Hepatic stellate cell (primary cell): Measurements from ENCODE around the gene RNASEH2B.
A peak's percentile ranks its signal among the peaks of the same experiment; 100 is the strongest.

Source experiments
- DNase-seq: peaks from one replicate; pipeline ENCODE4 v3.0.0; 2011; ENCODE audit warnings: low spot score

RNASEH2B gene

GRCh38 chr13:50940509-50940908 lies 30.9 kb downstream of the RNASEH2B start:
- DNase-seq, result no peak

- no peak for DNase-seq
These were observed 31.6 kb downstream of the RNASEH2B start for GRCh38 chr13:50941146-50941545.

GRCh38 chr13:50942630-50943311 lies 33.2 kb downstream of the RNASEH2B start:
- DNase-seq, result no peak

- no peak for DNase-seq
These were observed 36.1 kb downstream of the RNASEH2B start for GRCh38 chr13:50945669-50946068.

- DNase-seq, result no peak
These were observed 39.0 kb downstream of the RNASEH2B start for GRCh38 chr13:50948601-50949000.

- DNase-seq, result no peak
These were observed 41.3 kb downstream of the RNASEH2B start for GRCh38 chr13:50950849-50951248.

GRCh38 chr13:50951366-50951765 lies 41.8 kb downstream of the RNASEH2B start:
- DNase-seq, result no peak

- no peak for DNase-seq
These were observed 45.6 kb downstream of the RNASEH2B start for GRCh38 chr13:50955241-50955640.

GRCh38 chr13:50955798-50956197 lies 46.2 kb downstream of the RNASEH2B start:
- no peak for DNase-seq

GRCh38 chr13:50957620-50958019 lies 48.0 kb downstream of the RNASEH2B start:
- no peak for DNase-seq

GRCh38 chr13:50969691-50970090 lies 60.1 kb downstream of the RNASEH2B start:
- DNase-seq, result no peak

- no peak for DNase-seq
These were observed 61.4 kb downstream of the RNASEH2B start for GRCh38 chr13:50970956-50971355.

GRCh38 chr13:50974268-50974667 lies 64.7 kb downstream of the RNASEH2B start:
- no peak for DNase-seq

GRCh38 chr13:50979187-50979586 lies 69.6 kb downstream of the RNASEH2B start:
- DNase-seq, result no peak

GRCh38 chr13:50981686-50982085 lies 72.1 kb downstream of the RNASEH2B start:
- no peak for DNase-seq

- DNase-seq, result no peak
These were observed 79.9 kb downstream of the RNASEH2B start for GRCh38 chr13:50989476-50989875.

- DNase-seq, result no peak
These were observed 80.7 kb downstream of the RNASEH2B start for GRCh38 chr13:50990065-50990817.

- peak; percentile 67 for DNase-seq
These were observed 81.4 kb downstream of the RNASEH2B start for GRCh38 chr13:50990818-50991506.

GRCh38 chr13:50991579-50992521 lies 82.3 kb downstream of the RNASEH2B start:
- no peak for DNase-seq

- DNase-seq, result no peak
These were observed 83.8 kb downstream of the RNASEH2B start for GRCh38 chr13:50993371-50993770.

- DNase-seq, result no peak
These were observed 84.3 kb downstream of the RNASEH2B start for GRCh38 chr13:50993934-50994333.

- no peak for DNase-seq
These were observed 85.1 kb downstream of the RNASEH2B start for GRCh38 chr13:50994651-50995050.
